ENCODE measurements around the gene OGFRL1. TPM values are rescaled to one million over a fixed set of nuclear protein-coding genes. Genes with fewer than 3 reads are reported as not detected.
A peak's percentile ranks its signal among the peaks of the same experiment; 100 is the strongest.
"Not testable (repeated sequence)": the region's sequence is repeated elsewhere in the genome, so short reads cannot be mapped to it uniquely, and the experiment has no call there.

OGFRL1 gene
- 3.7 TPM in 2 replicates for total RNA-seq (2014; rRNA removed; shearing (Covaris generic))

- DNase-seq (ENCODE audit: low read depth): peak; percentile 90
Observed at GRCh38 chr6:71288228-71289038, at the start of gene OGFRL1. Gene OGFRL1 (plus strand): TSS chr6:71288811. CDS start chr6:71288937, 126 bp downstream.

GRCh38 chr6:71239694-71240093 lies 48.9 kb upstream of the OGFRL1 start:
- DNase-seq (ENCODE audit: low read depth): peak; percentile 61

GRCh38 chr6:71245265-71246049 lies 43.2 kb upstream of the OGFRL1 start:
- no peak for DNase-seq (ENCODE audit: low read depth)

GRCh38 chr6:71246596-71246995 lies 42.0 kb upstream of the OGFRL1 start:
- DNase-seq (ENCODE audit: low read depth): no peak

GRCh38 chr6:71248306-71248765 lies 40.3 kb upstream of the OGFRL1 start:
- peak; percentile 37 for DNase-seq (ENCODE audit: low read depth)

- DNase-seq (ENCODE audit: low read depth): no peak
Observed at GRCh38 chr6:71248878-71249544, 39.6 kb upstream of the OGFRL1 start.

- no peak for DNase-seq (ENCODE audit: low read depth)
Observed at GRCh38 chr6:71250099-71250602, 38.5 kb upstream of the OGFRL1 start.

- DNase-seq (ENCODE audit: low read depth): no peak
Observed at GRCh38 chr6:71252410-71252809, 36.2 kb upstream of the OGFRL1 start.

GRCh38 chr6:71252960-71253359 lies 35.7 kb upstream of the OGFRL1 start:
- no peak for DNase-seq (ENCODE audit: low read depth)

- no peak for DNase-seq (ENCODE audit: low read depth)
Observed at GRCh38 chr6:71254323-71254722, 34.3 kb upstream of the OGFRL1 start.

- no peak for DNase-seq (ENCODE audit: low read depth)
Observed at GRCh38 chr6:71258078-71258866, 30.3 kb upstream of the OGFRL1 start.

- DNase-seq (ENCODE audit: low read depth): no peak
Observed at GRCh38 chr6:71259888-71260604, 28.6 kb upstream of the OGFRL1 start.

- DNase-seq (ENCODE audit: low read depth): no peak
Observed at GRCh38 chr6:71262914-71263313, 25.7 kb upstream of the OGFRL1 start.

- DNase-seq (ENCODE audit: low read depth): not testable (repeated sequence)
Observed at GRCh38 chr6:71266392-71266791, 22.2 kb upstream of the OGFRL1 start.

- DNase-seq (ENCODE audit: low read depth): no peak
Observed at GRCh38 chr6:71268735-71269437, 19.7 kb upstream of the OGFRL1 start.

- no peak for DNase-seq (ENCODE audit: low read depth)
Observed at GRCh38 chr6:71277926-71278600, 10.5 kb upstream of the OGFRL1 start.

GRCh38 chr6:71279321-71279720 lies 9.3 kb upstream of the OGFRL1 start:
- peak; percentile 22 for DNase-seq (ENCODE audit: low read depth)

GRCh38 chr6:71279740-71280139 lies 8.9 kb upstream of the OGFRL1 start:
- no peak for DNase-seq (ENCODE audit: low read depth)

GRCh38 chr6:71280701-71281100 lies 7.9 kb upstream of the OGFRL1 start:
- no peak for DNase-seq (ENCODE audit: low read depth)

Measured in Daoy (cell line).